Measurements from ENCODE around the gene OR5I1. TPM values are rescaled to one million over a fixed set of nuclear protein-coding genes. Genes with fewer than 3 reads are reported as not detected.

The OR5I1 gene
- not detected for total RNA-seq

DNA sequence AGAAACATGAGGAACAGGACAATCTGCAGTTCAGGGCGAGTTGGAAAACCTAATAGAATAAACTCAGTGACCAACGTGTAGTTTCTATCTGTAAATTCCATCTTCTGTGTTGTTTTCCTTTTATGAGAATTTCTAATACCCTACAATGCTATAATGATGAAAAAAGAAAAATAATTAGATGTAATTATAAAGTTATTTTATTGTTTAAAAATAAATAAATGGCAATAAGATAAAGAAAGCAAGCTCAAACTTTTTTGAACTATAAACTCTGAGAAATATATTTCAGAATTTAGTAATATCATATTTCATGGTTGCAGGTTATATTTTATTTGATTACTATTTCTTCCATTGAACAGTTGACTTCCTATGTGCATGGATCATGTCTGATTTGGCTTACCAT lies at the start of gene OR5I1:
TSS of gene OR5I1 (minus strand) at position 101 of the 400 bp plus-strand sequence. CDS start at position 101, 0 bp downstream.
- H3K27ac ChIP-seq, result no peak within 1 kb of the TSS
- H3K4me1 ChIP-seq, result no peaks in the 10 kb centered on the region
- H3K9me3 ChIP-seq, result no peaks in the 10 kb centered on the region
- DNase-seq (no peak), ATAC-seq (no peak)
- no peaks in the 10 kb centered on the region for H3K27me3 ChIP-seq
- intact Hi-C loops (cut with DNase I), result no loop called here
- no peak within 1 kb of the TSS for H3K4me3 ChIP-seq
- H3K36me3 ChIP-seq (replicated peaks in 1 of 2; ENCODE audit: insufficient read depth in 1 of 2, low read depth in 2 of 2), result no peaks in the 10 kb centered on the region
- 49 to 51% methylated on average over 2 of the region's 2 CpGs for WGBS, 2 donors
- no peak for TF ChIP-seq POLR2A (IDR thresholded peaks at IDR 0.05)
- TF ChIP-seq, protein P1, sequence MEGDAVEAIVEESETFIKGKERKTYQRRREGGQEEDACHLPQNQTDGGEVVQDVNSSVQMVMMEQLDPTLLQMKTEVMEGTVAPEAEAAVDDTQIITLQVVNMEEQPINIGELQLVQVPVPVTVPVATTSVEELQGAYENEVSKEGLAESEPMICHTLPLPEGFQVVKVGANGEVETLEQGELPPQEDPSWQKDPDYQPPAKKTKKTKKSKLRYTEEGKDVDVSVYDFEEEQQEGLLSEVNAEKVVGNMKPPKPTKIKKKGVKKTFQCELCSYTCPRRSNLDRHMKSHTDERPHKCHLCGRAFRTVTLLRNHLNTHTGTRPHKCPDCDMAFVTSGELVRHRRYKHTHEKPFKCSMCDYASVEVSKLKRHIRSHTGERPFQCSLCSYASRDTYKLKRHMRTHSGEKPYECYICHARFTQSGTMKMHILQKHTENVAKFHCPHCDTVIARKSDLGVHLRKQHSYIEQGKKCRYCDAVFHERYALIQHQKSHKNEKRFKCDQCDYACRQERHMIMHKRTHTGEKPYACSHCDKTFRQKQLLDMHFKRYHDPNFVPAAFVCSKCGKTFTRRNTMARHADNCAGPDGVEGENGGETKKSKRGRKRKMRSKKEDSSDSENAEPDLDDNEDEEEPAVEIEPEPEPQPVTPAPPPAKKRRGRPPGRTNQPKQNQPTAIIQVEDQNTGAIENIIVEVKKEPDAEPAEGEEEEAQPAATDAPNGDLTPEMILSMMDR (IDR thresholded peaks at IDR 0.05), result no peak

DNA sequence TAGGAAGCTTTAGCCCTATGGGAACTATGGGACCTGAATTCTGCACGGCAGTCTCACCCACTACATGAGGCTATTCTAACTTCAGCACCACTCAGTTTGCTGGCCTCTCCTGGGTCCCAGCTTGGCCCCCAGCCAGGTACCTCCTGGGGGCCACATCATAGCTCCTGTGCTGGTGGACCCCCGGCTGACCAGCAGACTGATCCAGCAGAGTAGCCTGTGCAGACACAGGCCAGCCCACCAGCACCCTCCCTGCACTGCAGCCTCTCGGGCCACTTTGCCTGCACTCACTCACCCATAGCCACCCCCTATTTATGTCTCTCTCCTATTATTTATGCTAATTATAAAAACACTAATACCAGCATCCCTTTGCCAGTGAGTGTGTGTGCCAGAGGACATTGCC lies 34.7 kb upstream of the OR5I1 start:
- WGBS, 2 donors, result 87 to 90% methylated on average over 2 to 3 of the region's 3 CpGs
- DNase-seq (no peak), ATAC-seq (no peak)
- intact Hi-C loops (cut with DNase I), result no loop called here
- TF ChIP-seq POLR2A (IDR thresholded peaks at IDR 0.05), result no peak
- TF ChIP-seq, protein P1 (IDR thresholded peaks at IDR 0.05), result no peak
- Histone ChIP-seq H3K27me3 (no peaks in the 10 kb centered on the region), H3K36me3 (replicated peaks in 1 of 2; ENCODE audit: insufficient read depth in 1 of 2, low read depth in 2 of 2) (no peaks in the 10 kb centered on the region), H3K4me1 (no peaks in the 10 kb centered on the region), H3K27ac (no peak overlapping the region), H3K4me3 (no peak overlapping the region), H3K9me3 (no peaks in the 10 kb centered on the region)

DNA sequence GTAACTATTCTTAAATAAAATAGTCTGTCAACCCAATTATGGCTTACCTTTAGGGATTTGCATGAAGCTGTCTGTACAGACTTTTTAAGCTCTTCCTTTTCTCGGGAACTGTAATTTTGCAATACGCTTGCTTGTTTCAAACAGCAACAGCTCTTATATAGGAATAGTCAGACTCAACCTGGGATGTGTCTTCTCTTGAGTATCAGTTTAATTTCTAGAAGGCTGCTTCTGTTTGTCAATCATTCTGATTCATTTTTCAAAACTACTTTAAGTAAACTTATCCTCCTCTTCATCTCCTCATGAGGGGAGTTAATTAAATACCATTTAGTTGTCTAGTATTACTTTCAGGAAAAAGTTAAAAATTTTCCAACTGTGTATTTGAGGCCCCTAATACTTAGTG lies 33.6 kb upstream of the OR5I1 start, which contains the start of gene OR10AG1:
TSS of gene OR10AG1 (minus strand) at position 101 of the 400 bp plus-strand sequence. CDS start at position 63, 38 bp downstream.
- Histone ChIP-seq H3K27ac (no peak within 1 kb of the TSS), H3K4me1 (no peaks in the 10 kb centered on the region), H3K36me3 (replicated peaks in 1 of 2; ENCODE audit: insufficient read depth in 1 of 2, low read depth in 2 of 2) (no peaks in the 10 kb centered on the region), H3K9me3 (no peaks in the 10 kb centered on the region), H3K27me3 (no peaks in the 10 kb centered on the region), H3K4me3 (no peak within 1 kb of the TSS)
- ATAC-seq (no peak), DNase-seq (no peak)
- WGBS, 2 donors, result 65 to 76% methylated on average over 2 of the region's 2 CpGs
- intact Hi-C loops (cut with DNase I), result no loop called here
- TF ChIP-seq, protein P1 (IDR thresholded peaks at IDR 0.05), result no peak
- TF ChIP-seq POLR2A (IDR thresholded peaks at IDR 0.05), result no peak

DNA sequence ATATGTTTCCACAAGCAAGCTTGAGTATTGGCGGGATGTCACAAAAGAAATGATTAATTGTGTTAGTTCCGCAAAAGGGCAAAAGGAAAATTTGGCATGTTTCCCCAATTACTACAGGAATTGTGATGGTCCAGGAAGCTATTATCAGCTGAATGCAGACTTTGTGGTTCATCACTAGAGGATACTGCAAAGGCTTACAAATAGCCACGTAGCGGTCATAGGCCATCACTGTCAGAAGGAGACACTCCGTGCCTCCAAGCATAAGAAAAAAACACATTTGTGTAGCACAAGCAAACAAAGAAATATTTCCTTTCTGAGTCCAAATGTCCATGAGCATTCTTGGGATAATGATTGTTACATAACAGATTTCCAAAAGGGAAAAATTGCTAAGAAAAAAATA lies 31.7 kb upstream of the OR5I1 start:
- no peaks in the 10 kb centered on the region for H3K4me1 ChIP-seq
- no peak for TF ChIP-seq POLR2A (IDR thresholded peaks at IDR 0.05)
- TF ChIP-seq, protein P1 (IDR thresholded peaks at IDR 0.05), result no peak
- H3K27ac ChIP-seq, result no peak overlapping the region
- WGBS, 2 donors, result 48 to 54% methylated on average over 5 of the region's 5 CpGs
- H3K4me3 ChIP-seq, result no peak overlapping the region
- intact Hi-C loops (cut with DNase I), result no loop called here
- no peaks in the 10 kb centered on the region for H3K36me3 ChIP-seq (replicated peaks in 1 of 2; ENCODE audit: insufficient read depth in 1 of 2, low read depth in 2 of 2)
- no peaks in the 10 kb centered on the region for H3K27me3 ChIP-seq
- DNase-seq (no peak), ATAC-seq (no peak)
- H3K9me3 ChIP-seq, result no peaks in the 10 kb centered on the region

DNA sequence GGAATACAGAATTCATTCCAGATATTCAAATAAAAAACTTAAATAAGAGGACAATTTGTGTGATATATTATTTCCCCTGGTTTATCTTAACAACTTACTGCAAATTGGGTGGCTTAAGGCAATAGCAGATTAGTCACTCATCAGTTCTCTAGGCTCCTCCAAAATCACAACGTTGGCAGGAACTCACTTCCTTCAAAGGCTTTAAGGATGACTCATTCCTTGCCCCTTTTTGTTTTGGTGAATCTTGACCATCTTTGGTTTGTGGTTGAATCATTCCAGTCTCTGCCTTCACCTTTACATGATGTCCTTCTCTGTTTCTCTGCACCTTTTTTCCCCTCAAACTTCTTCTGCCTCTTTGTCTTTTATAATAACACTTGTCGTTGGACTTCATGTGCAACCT lies 30.2 kb upstream of the OR5I1 start:
- ATAC-seq (no peak), DNase-seq (no peak)
- H3K9me3 ChIP-seq, result no peaks in the 10 kb centered on the region
- H3K4me3 ChIP-seq, result no peak overlapping the region
- WGBS, 2 donors, result 56 to 57% methylated on average over 2 of the region's 2 CpGs
- no peak overlapping the region for H3K27ac ChIP-seq
- no peaks in the 10 kb centered on the region for H3K4me1 ChIP-seq
- no peaks in the 10 kb centered on the region for H3K27me3 ChIP-seq
- no peaks in the 10 kb centered on the region for H3K36me3 ChIP-seq (replicated peaks in 1 of 2; ENCODE audit: insufficient read depth in 1 of 2, low read depth in 2 of 2)
- TF ChIP-seq, protein P1 (IDR thresholded peaks at IDR 0.05), result no peak
- no peak for TF ChIP-seq POLR2A (IDR thresholded peaks at IDR 0.05)
- intact Hi-C loops (cut with DNase I), result no loop called here
